Measurements from ENCODE around the gene HSPD1.

GRCh38 chr2:197453123-197453913 is 46.3 kb downstream of the HSPD1 start, which contains the start of gene COQ10B:
- TF ChIP-seq CTCF (optimal IDR thresholded peaks at IDR 0.05 in 1 of 3, IDR thresholded peaks at IDR 0.05 in 1 of 3, conservative IDR thresholded peaks at IDR 0.05 in 1 of 3; ENCODE audit: extremely low read depth in 1 of 3, insufficient read depth in 2 of 3, low read length in 3 of 3) = peak in 2 of 3 experiments; percentile 17 to 47
- no peak for TF ChIP-seq EZH2 (IDR thresholded peaks at IDR 0.05; ENCODE audit: low read length)
